GM19239 (cell line): ENCODE results near the gene LUC7L3.

Experiments
- DNase-seq: peaks from one replicate; pipeline ENCODE4 v3.0.0; 2011; ENCODE audit warnings: low spot score; ENCODE audit not compliant: insufficient read length
- FAIRE-seq: peaks from 2 replicates; lab custom pipeline; 2011; peaks lifted over from hg19 to GRCh38; lab: Jason Lieb, UNC

The LUC7L3 gene

GRCh38 chr17:50745631-50746030 is 26.2 kb downstream of the LUC7L3 start:
- DNase-seq (no peak), FAIRE-seq (no peak)

- no peak for DNase-seq
- no peak for FAIRE-seq
Measured at GRCh38 chr17:50749245-50749644, 29.8 kb downstream of the LUC7L3 start.

GRCh38 chr17:50754521-50754920 is 35.1 kb downstream of the LUC7L3 start:
- FAIRE-seq, result no peak
- no peak for DNase-seq

GRCh38 chr17:50758524-50758923 is 39.1 kb downstream of the LUC7L3 start:
- DNase-seq (no peak), FAIRE-seq (no peak)

GRCh38 chr17:50758989-50759544 is 39.7 kb downstream of the LUC7L3 start:
- no peak for FAIRE-seq
- DNase-seq, result no peak

- FAIRE-seq, result no peak
- no peak for DNase-seq
Measured at GRCh38 chr17:50762177-50762576, 42.8 kb downstream of the LUC7L3 start.

- no peak for FAIRE-seq
- DNase-seq, result no peak
Measured at GRCh38 chr17:50763716-50764475, 44.5 kb downstream of the LUC7L3 start.

- DNase-seq, result no peak
- FAIRE-seq, result no peak
Measured at GRCh38 chr17:50764734-50765149, 45.3 kb downstream of the LUC7L3 start.

GRCh38 chr17:50765454-50766221 is 46.2 kb downstream of the LUC7L3 start:
- peak; percentile 34 for DNase-seq
- peak; percentile 59 for FAIRE-seq

- FAIRE-seq (no peak), DNase-seq (no peak)
Measured at GRCh38 chr17:50766222-50767023, 47.0 kb downstream of the LUC7L3 start.

GRCh38 chr17:50767030-50767429 is 47.6 kb downstream of the LUC7L3 start:
- DNase-seq (no peak), FAIRE-seq (no peak)

- DNase-seq (no peak), FAIRE-seq (no peak)
Measured at GRCh38 chr17:50767446-50767845, 48.0 kb downstream of the LUC7L3 start, which contains the start of gene ANKRD40CL. TSS of gene ANKRD40CL (minus strand) at chr17:50767518. CDS start at chr17:50766913, 605 bp downstream.

- DNase-seq, result no peak
- FAIRE-seq, result no peak
Measured at GRCh38 chr17:50768346-50768761, 49.0 kb downstream of the LUC7L3 start.

- DNase-seq (no peak), FAIRE-seq (no peak)
Measured at GRCh38 chr17:50769884-50770283, 50.5 kb downstream of the LUC7L3 start.

GRCh38 chr17:50770346-50770745 is 50.9 kb downstream of the LUC7L3 start:
- FAIRE-seq (no peak), DNase-seq (no peak)

GRCh38 chr17:50771991-50772785 is 52.8 kb downstream of the LUC7L3 start:
- no peak for DNase-seq
- no peak for FAIRE-seq

GRCh38 chr17:50774225-50774803 is 54.9 kb downstream of the LUC7L3 start:
- DNase-seq (no peak), FAIRE-seq (no peak)

- DNase-seq (no peak), FAIRE-seq (no peak)
Measured at GRCh38 chr17:50775926-50776325, 56.5 kb downstream of the LUC7L3 start.

GRCh38 chr17:50778471-50778870 is 59.1 kb downstream of the LUC7L3 start:
- FAIRE-seq, result no peak
- no peak for DNase-seq
